ENCODE data around the gene MINDY4.

GRCh38 chr7:30894866-30895605, 123.8 kb downstream of the MINDY4 start:
- TF ChIP-seq, protein P1, sequence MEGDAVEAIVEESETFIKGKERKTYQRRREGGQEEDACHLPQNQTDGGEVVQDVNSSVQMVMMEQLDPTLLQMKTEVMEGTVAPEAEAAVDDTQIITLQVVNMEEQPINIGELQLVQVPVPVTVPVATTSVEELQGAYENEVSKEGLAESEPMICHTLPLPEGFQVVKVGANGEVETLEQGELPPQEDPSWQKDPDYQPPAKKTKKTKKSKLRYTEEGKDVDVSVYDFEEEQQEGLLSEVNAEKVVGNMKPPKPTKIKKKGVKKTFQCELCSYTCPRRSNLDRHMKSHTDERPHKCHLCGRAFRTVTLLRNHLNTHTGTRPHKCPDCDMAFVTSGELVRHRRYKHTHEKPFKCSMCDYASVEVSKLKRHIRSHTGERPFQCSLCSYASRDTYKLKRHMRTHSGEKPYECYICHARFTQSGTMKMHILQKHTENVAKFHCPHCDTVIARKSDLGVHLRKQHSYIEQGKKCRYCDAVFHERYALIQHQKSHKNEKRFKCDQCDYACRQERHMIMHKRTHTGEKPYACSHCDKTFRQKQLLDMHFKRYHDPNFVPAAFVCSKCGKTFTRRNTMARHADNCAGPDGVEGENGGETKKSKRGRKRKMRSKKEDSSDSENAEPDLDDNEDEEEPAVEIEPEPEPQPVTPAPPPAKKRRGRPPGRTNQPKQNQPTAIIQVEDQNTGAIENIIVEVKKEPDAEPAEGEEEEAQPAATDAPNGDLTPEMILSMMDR (IDR thresholded peaks at IDR 0.05; ENCODE audit: insufficient read depth, low read depth, low read length): no peak
- TF ChIP-seq EZH2 (IDR thresholded peaks at IDR 0.05; ENCODE audit: insufficient read depth, low read length): no peak
